T-helper 1 cell treated with Interleukin-12 subunit alpha and Interleukin-12 subunit beta and Interleukin-4 antibody, amounts not matched to agents 30 μg/mL and 1 μg/mL, for 36 hours (primary cell): ENCODE measurements around the gene EDC3.

Experiments used
- H3K27ac Mint-ChIP-seq: one replicate; pipeline ENCODE4 v1.8.0; 2021; ENCODE audit warnings: mild to moderate bottlenecking, mixed read lengths
- H3K27me3 Mint-ChIP-seq: one replicate; pipeline ENCODE4 v1.8.0; 2021; ENCODE audit warnings: low read depth, mixed read lengths
- H3K36me3 Mint-ChIP-seq: one replicate; pipeline ENCODE4 v1.8.0; 2021; ENCODE audit warnings: low read depth, mixed read lengths
- H3K4me1 Mint-ChIP-seq: one replicate; pipeline ENCODE4 v1.8.0; 2021; ENCODE audit warnings: low read depth, mixed read lengths
- H3K4me3 Mint-ChIP-seq: one replicate; pipeline ENCODE4 v1.8.0; 2021; ENCODE audit warnings: mild to moderate bottlenecking, moderate library complexity, mixed read lengths
- H3K9me3 Mint-ChIP-seq: one replicate; pipeline ENCODE4 v1.8.0; 2021; ENCODE audit warnings: mixed read lengths

EDC3 gene

GRCh38 chr15:74724570-74725224 is 28.9 kb upstream of the EDC3 start:
- Mint-ChIP-seq H3K4me3 (peak overlapping the region; percentile 73), H3K4me1 (peaks cover 11% of the 10 kb centered on the region), H3K9me3 (no peaks in the 10 kb centered on the region), H3K27ac (no peak overlapping the region), H3K27me3 (peaks cover 34% of the 10 kb centered on the region), H3K36me3 (no peaks in the 10 kb centered on the region)

- H3K27ac Mint-ChIP-seq = no peak overlapping the region
Observed at GRCh38 chr15:74723754-74724334, 28.0 kb upstream of the EDC3 start.

GRCh38 chr15:74723187-74723586 is 27.4 kb upstream of the EDC3 start:
- H3K27ac Mint-ChIP-seq = no peak overlapping the region
- H3K4me3 Mint-ChIP-seq = no peak overlapping the region

More at GRCh38 chr15:74723754-74724334, 28.0 kb upstream of the EDC3 start:
- H3K9me3 Mint-ChIP-seq = no peaks in the 10 kb centered on the region
- no peak overlapping the region for H3K4me3 Mint-ChIP-seq
- H3K27me3 Mint-ChIP-seq = peaks cover 34% of the 10 kb centered on the region
- H3K4me1 Mint-ChIP-seq = peaks cover 11% of the 10 kb centered on the region
- H3K36me3 Mint-ChIP-seq = no peaks in the 10 kb centered on the region

DNA sequence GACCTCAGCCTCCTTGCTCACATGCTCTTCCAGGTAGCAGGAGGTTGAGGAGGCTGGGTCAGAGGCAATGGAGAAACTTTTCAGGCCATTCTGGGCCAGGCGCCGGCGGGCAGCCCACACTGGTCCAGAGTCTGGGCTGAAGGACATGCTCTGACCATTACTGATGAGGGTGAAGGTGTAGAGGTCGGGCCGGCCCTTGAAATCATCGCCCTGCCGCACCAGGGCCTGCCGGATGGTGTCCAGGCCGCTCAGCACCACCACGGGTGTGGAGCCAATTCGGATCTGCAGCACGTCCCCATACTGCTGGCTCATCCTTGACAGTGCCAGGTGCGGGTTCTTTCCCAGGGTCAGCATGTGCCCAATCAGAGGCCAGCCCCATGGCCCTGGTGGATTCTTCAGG is 26.8 kb upstream of the EDC3 start:
- peaks cover 30% of the 10 kb centered on the region for H3K27me3 Mint-ChIP-seq

More at GRCh38 chr15:74723187-74723586, 27.4 kb upstream of the EDC3 start:
- peaks cover 11% of the 10 kb centered on the region for H3K4me1 Mint-ChIP-seq
- H3K27me3 Mint-ChIP-seq = peaks cover 34% of the 10 kb centered on the region
- H3K9me3 Mint-ChIP-seq = no peaks in the 10 kb centered on the region
- H3K36me3 Mint-ChIP-seq = no peaks in the 10 kb centered on the region

GRCh38 chr15:74716651-74717050 is 20.8 kb upstream of the EDC3 start:
- Mint-ChIP-seq H3K27me3 (no peaks in the 10 kb centered on the region), H3K27ac (no peak overlapping the region), H3K36me3 (no peaks in the 10 kb centered on the region), H3K4me3 (no peak overlapping the region), H3K4me1 (no peaks in the 10 kb centered on the region), H3K9me3 (no peaks in the 10 kb centered on the region)

More for the DNA sequence above, 26.8 kb upstream of the EDC3 start:
- Mint-ChIP-seq H3K4me1 (peaks cover 11% of the 10 kb centered on the region), H3K36me3 (no peaks in the 10 kb centered on the region), H3K27ac (no peak overlapping the region), H3K4me3 (no peak overlapping the region), H3K9me3 (no peaks in the 10 kb centered on the region)

GRCh38 chr15:74712311-74712710 is 16.5 kb upstream of the EDC3 start:
- peaks cover 5% of the 10 kb centered on the region for H3K4me1 Mint-ChIP-seq
- H3K27ac Mint-ChIP-seq = no peak overlapping the region

GRCh38 chr15:74710319-74711094 is 14.7 kb upstream of the EDC3 start:
- no peak overlapping the region for H3K27ac Mint-ChIP-seq
- H3K4me3 Mint-ChIP-seq = no peak overlapping the region
- H3K36me3 Mint-ChIP-seq = no peaks in the 10 kb centered on the region
- peaks cover 5% of the 10 kb centered on the region for H3K4me1 Mint-ChIP-seq
- no peaks in the 10 kb centered on the region for H3K9me3 Mint-ChIP-seq
- peaks cover 12% of the 10 kb centered on the region for H3K27me3 Mint-ChIP-seq

More at GRCh38 chr15:74712311-74712710, 16.5 kb upstream of the EDC3 start:
- Mint-ChIP-seq H3K4me3 (no peak overlapping the region), H3K9me3 (no peaks in the 10 kb centered on the region), H3K36me3 (no peaks in the 10 kb centered on the region), H3K27me3 (peaks cover 9% of the 10 kb centered on the region)

GRCh38 chr15:74709892-74710291 is 14.1 kb upstream of the EDC3 start:
- Mint-ChIP-seq H3K4me1 (peaks cover 5% of the 10 kb centered on the region), H3K27me3 (peaks cover 12% of the 10 kb centered on the region), H3K36me3 (no peaks in the 10 kb centered on the region), H3K27ac (no peak overlapping the region), H3K4me3 (no peak overlapping the region), H3K9me3 (no peaks in the 10 kb centered on the region)

GRCh38 chr15:74709011-74709410 is 13.2 kb upstream of the EDC3 start:
- Mint-ChIP-seq H3K27me3 (peaks cover 12% of the 10 kb centered on the region), H3K36me3 (no peaks in the 10 kb centered on the region), H3K4me3 (no peak overlapping the region), H3K9me3 (no peaks in the 10 kb centered on the region), H3K4me1 (peaks cover 5% of the 10 kb centered on the region), H3K27ac (no peak overlapping the region)

GRCh38 chr15:74696808-74697207 is 984 bp upstream of the EDC3 start:
- H3K27ac Mint-ChIP-seq = peak overlapping the region; percentile 100
- H3K9me3 Mint-ChIP-seq = no peaks in the 10 kb centered on the region
- peaks cover 28% of the 10 kb centered on the region for H3K4me1 Mint-ChIP-seq
- H3K27me3 Mint-ChIP-seq = peaks cover 8% of the 10 kb centered on the region
- peaks cover 4% of the 10 kb centered on the region for H3K36me3 Mint-ChIP-seq
- peak overlapping the region; percentile 100 for H3K4me3 Mint-ChIP-seq

DNA sequence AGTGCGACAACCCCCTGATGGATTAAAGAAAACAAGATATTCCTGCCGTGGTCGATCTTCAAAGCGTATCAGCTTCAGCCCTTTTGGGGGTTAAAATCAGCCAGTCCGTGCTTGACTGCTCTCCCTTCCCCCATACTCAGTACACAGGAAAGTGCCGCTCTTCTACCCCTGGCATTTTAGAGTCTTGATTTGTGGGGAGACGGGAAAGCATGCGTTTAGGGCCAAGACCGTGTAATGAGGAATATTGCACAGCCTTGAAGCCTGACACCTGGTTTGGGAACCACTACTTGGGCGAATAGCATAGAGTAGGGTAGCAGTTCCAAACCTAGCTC is 540 bp upstream of the EDC3 start:
- H3K27ac Mint-ChIP-seq = peak overlapping the region; percentile 100
- H3K36me3 Mint-ChIP-seq = peaks cover 4% of the 10 kb centered on the region
- peak overlapping the region; percentile 100 for H3K4me3 Mint-ChIP-seq
- H3K9me3 Mint-ChIP-seq = no peaks in the 10 kb centered on the region
- H3K27me3 Mint-ChIP-seq = peaks cover 4% of the 10 kb centered on the region
- peaks cover 28% of the 10 kb centered on the region for H3K4me1 Mint-ChIP-seq

- Mint-ChIP-seq H3K36me3 (peaks cover 4% of the 10 kb centered on the region), H3K9me3 (no peaks in the 10 kb centered on the region), H3K27ac (no peak overlapping the region), H3K27me3 (no peaks in the 10 kb centered on the region), H3K4me1 (peaks cover 28% of the 10 kb centered on the region), H3K4me3 (no peak overlapping the region)
Observed at GRCh38 chr15:74692327-74692726, 3.5 kb downstream of the EDC3 start.

DNA sequence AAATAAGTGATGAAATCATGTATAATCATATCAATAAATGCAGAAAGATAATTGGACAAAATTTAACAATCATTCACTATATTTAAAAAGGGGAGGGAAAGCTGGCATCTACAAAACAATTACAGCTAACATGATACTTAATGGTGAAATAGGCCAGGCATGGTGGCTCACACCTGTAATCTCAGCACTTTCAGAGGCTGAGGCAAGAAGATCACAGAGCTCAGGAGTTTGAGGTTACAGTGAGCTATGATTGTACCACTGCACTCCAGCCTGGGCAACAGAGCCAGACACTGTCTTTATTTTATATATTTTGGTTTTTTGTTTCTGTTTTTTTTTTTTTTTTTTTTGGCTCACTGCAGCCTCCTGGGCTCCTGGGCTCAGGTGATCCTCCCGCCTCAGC is 12.1 kb downstream of the EDC3 start:
- peaks cover 16% of the 10 kb centered on the region for H3K36me3 Mint-ChIP-seq
- peaks cover 8% of the 10 kb centered on the region for H3K9me3 Mint-ChIP-seq
- no peak overlapping the region for H3K27ac Mint-ChIP-seq
- H3K27me3 Mint-ChIP-seq = no peaks in the 10 kb centered on the region
- peaks cover 3% of the 10 kb centered on the region for H3K4me1 Mint-ChIP-seq
- H3K4me3 Mint-ChIP-seq = no peak overlapping the region

GRCh38 chr15:74682954-74683353 is 12.9 kb downstream of the EDC3 start:
- Mint-ChIP-seq H3K36me3 (peaks cover 16% of the 10 kb centered on the region), H3K27me3 (no peaks in the 10 kb centered on the region), H3K27ac (no peak overlapping the region), H3K4me1 (peaks cover 3% of the 10 kb centered on the region), H3K9me3 (peaks cover 8% of the 10 kb centered on the region), H3K4me3 (no peak overlapping the region)

- H3K36me3 Mint-ChIP-seq = peaks cover 12% of the 10 kb centered on the region
- no peak overlapping the region for H3K4me3 Mint-ChIP-seq
- H3K4me1 Mint-ChIP-seq = peaks cover 3% of the 10 kb centered on the region
- no peaks in the 10 kb centered on the region for H3K27me3 Mint-ChIP-seq
- peaks cover 8% of the 10 kb centered on the region for H3K9me3 Mint-ChIP-seq
- H3K27ac Mint-ChIP-seq = no peak overlapping the region
Observed at GRCh38 chr15:74680456-74680855, 15.4 kb downstream of the EDC3 start.
